Prostate gland (tissue), 2 donors: ENCODE results near the gene SLAIN1.

Experiments used
- CTCF ChIP-seq, 4 experiments: fragments of 200-600 bp in 2 of 4; fragments of 450-650 bp in 2 of 4; sonication (generic) in 2 of 4; IDR thresholded peaks; 1 replicate in 3 of 4; 2 replicates in 1 of 4; pipeline ENCODE4 v1.5.1; 2016 to 2019; ENCODE audit warnings: antibody characterized with exemption in 4 of 4, mild to moderate bottlenecking in 2 of 4, moderate library complexity in 2 of 4
- POLR2A ChIP-seq: fragments of 450-650 bp; IDR thresholded peaks from one replicate; pipeline ENCODE4 v1.6.1; 2016; ENCODE audit warnings: antibody characterized with exemption, mild to moderate bottlenecking
- POLR2AphosphoS5 ChIP-seq: sonication (generic); formaldehyde crosslinking; IDR thresholded peaks from one replicate; pipeline ENCODE4 v1.6.1; 2017; ENCODE audit warnings: antibody characterized with exemption

- TF ChIP-seq POLR2A (no peak), CTCF (IDR thresholded peaks at IDR 0.05) (no peak), POLR2AphosphoS5 (no peak)
Observed at GRCh38 chr13:77728265-77729125, 31.0 kb downstream of the SLAIN1 start.
